PC-9 (cell line): Measurements from ENCODE around the gene DAAM1.

Source experiments
- EZH2 ChIP-seq: fragments of 200-600 bp; sonication (generic); IDR thresholded peaks from 2 replicates; pipeline ENCODE4 v1.8.0; 2017; ENCODE audit warnings: antibody characterized with exemption, low read depth
- TF ChIP-seq, protein P1 (sequence below): fragments of 200-600 bp; sonication (generic); conservative IDR thresholded peaks from 2 replicates; pipeline ENCODE4 v1.6.1; 2017; ENCODE audit warnings: mixed run types, antibody characterized with exemption, mild to moderate bottlenecking, moderate library complexity

DNA sequence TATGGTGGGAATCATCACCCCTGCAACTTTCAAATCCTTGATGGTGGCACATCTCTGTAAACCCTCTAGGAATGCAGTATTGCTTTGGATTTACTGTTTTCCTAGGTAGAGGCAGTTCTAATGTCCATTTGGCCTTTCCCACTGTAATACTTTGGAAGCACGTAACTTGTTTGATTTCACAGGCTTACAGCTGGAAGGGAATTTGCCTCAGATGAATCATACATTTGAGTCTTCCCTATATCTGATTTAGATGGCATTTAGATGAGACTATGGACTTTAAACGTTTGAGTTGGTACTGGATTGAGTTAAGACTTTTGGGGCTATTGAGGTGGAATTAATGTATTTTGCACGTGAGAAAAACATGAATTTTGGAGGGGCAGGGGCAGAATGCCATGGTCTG, 35.9 kb downstream of the DAAM1 start:
- TF ChIP-seq, protein P1, sequence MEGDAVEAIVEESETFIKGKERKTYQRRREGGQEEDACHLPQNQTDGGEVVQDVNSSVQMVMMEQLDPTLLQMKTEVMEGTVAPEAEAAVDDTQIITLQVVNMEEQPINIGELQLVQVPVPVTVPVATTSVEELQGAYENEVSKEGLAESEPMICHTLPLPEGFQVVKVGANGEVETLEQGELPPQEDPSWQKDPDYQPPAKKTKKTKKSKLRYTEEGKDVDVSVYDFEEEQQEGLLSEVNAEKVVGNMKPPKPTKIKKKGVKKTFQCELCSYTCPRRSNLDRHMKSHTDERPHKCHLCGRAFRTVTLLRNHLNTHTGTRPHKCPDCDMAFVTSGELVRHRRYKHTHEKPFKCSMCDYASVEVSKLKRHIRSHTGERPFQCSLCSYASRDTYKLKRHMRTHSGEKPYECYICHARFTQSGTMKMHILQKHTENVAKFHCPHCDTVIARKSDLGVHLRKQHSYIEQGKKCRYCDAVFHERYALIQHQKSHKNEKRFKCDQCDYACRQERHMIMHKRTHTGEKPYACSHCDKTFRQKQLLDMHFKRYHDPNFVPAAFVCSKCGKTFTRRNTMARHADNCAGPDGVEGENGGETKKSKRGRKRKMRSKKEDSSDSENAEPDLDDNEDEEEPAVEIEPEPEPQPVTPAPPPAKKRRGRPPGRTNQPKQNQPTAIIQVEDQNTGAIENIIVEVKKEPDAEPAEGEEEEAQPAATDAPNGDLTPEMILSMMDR: no peak
- TF ChIP-seq EZH2: no peak
